ENCODE results near the gene SLX4. TPM values are rescaled to one million over a fixed set of nuclear protein-coding genes. Genes with fewer than 3 reads are reported as not detected.

SLX4 gene
- total and polyA plus RNA-seq, 12 donors, result 1.1 to 4.4 (median 2.9) TPM

DNA sequence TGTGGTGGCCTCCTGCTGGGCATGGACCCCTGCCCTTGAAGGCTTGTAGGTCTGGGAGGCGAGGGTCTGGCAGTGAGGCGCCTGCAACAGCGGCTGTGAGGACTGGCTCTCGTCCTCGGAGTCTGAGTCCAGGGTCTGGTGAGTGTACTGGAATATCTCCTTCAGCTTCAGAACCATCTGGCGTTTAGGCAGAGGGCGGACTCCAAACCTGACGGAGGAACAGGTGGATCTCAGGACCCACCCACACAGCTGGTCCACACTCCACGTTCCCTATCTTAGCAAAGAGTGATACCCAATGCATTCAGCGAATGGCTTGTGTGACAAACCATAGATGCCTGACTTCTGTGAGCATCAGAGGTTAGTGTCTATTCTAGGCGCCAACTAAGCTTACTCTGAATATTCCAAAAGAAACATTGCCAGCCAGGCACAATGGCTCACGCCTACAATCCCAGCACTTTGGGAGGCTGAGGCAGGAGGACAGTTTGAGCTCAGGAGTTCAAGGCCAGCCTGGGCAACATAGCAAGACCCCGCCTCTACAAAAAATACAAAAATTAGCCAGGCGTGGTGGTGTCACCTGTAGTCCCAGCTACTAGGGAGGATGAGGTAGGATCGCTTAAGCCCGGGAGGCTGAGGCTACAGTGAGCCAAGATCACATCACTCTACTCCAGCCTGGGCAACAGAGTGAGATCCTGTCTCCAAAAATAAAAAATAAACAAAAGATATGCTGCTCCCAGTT lies 27.9 kb downstream of the SLX4 start:
- WGBS, 2 donors, result 96 to 98% methylated on average over 16 of the region's 16 CpGs
- DNase-seq, result no peak
- TF ChIP-seq, protein P1, sequence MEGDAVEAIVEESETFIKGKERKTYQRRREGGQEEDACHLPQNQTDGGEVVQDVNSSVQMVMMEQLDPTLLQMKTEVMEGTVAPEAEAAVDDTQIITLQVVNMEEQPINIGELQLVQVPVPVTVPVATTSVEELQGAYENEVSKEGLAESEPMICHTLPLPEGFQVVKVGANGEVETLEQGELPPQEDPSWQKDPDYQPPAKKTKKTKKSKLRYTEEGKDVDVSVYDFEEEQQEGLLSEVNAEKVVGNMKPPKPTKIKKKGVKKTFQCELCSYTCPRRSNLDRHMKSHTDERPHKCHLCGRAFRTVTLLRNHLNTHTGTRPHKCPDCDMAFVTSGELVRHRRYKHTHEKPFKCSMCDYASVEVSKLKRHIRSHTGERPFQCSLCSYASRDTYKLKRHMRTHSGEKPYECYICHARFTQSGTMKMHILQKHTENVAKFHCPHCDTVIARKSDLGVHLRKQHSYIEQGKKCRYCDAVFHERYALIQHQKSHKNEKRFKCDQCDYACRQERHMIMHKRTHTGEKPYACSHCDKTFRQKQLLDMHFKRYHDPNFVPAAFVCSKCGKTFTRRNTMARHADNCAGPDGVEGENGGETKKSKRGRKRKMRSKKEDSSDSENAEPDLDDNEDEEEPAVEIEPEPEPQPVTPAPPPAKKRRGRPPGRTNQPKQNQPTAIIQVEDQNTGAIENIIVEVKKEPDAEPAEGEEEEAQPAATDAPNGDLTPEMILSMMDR (IDR thresholded peaks at IDR 0.05), result no peak

DNA sequence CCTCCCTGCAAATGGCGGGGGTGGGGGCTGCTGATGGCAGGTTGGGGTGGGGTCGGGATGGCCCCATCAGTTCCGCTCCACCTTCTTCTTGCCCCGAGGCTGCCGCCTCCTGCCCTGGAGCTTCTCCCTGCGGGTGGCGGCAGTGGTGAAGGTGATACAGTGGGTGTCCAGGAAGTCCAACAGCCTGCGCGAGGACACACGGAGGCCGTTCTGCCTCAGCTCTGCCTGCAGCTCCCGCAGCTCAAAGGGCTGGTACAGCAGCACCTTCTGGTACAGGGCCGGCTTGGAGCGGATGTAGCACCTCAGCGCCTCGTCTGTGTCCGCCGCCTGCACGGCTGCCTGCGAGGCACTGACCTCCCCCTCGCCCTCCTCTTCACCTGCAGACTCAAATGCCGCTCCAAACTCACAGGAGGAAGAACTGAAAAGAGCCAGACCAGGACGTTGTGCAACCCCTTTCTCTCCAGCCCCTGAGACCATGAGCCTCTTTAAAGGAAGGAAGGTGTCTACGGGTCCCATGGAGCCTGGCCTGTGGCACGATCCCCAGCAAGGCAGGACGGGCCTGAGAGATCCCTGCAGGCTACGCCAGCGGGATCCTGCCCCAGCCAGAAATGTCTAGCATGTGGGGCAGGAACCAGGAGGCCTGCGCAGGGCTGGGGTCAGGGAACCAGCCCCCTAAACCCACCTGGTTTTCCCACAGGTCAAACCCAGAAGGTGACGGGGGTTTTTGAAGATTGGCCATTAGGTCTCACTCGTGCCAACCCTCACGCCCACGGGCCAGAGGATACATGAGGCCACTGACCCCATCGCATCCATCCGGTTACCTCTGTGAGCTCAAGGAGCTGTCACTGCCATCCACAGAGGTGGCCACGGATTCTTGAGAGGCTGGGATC lies 28.9 kb downstream of the SLX4 start:
- Histone ChIP-seq H3K27ac (no peak overlapping the region), H3K4me3 (no peak overlapping the region), H3K27me3 (peaks cover 0 to 14% (median 0%) of the 10 kb centered on the region in 7 donors), H3K9me3 (no peaks in the 10 kb centered on the region), H3K36me3 (peaks cover 0 to 33% (median 4%) of the 10 kb centered on the region in 9 donors), H3K4me1 (peaks cover 0 to 32% (median 0%) of the 10 kb centered on the region in 9 donors)
- TF ChIP-seq, protein P1 (IDR thresholded peaks at IDR 0.05), result no peak
- 94 to 95% methylated on average over 36 of the region's 36 CpGs for WGBS, 2 donors
- no peak for DNase-seq
- ATAC-seq, result peak in 1 of 8 donors; percentile 16
- intact Hi-C loops (cut with DNase I), result no loop called here

More for the DNA sequence above, 27.9 kb downstream of the SLX4 start:
- peaks cover 0 to 4% (median 0%) of the 10 kb centered on the region in 7 donors for H3K27me3 ChIP-seq
- H3K36me3 ChIP-seq, result peaks cover 0 to 39% (median 4%) of the 10 kb centered on the region in 9 donors
- ATAC-seq, result no peak
- peaks cover 0 to 23% (median 0%) of the 10 kb centered on the region in 9 donors for H3K4me1 ChIP-seq
- intact Hi-C loops (cut with DNase I), result no loop called here
- no peaks in the 10 kb centered on the region for H3K9me3 ChIP-seq
- H3K4me3 ChIP-seq, result no peak overlapping the region
- H3K27ac ChIP-seq, result no peak overlapping the region

DNA sequence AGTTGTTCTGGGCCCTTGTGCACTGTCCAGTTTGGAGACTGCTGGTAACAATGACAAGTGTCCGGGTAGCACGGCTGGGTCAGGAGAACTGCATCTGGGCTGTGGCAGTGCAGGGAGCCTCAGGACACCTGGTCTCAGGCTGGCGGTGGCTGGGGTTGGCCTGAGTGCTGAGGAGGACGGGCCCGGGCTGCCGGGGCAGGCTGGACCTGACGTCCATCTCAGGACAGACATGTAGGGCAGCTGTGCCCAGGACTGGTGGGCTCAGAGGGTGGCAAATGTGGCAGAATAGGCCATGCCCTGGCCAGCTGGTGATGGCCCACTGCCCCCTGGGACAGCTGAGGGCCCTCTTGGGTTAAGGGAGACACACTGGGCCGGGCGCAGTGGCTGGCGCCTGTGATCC lies 30.0 kb downstream of the SLX4 start:
- Histone ChIP-seq H3K4me1 (peaks cover 0 to 40% (median 0%) of the 10 kb centered on the region in 9 donors), H3K9me3 (no peaks in the 10 kb centered on the region), H3K4me3 (no peak overlapping the region), H3K27ac (no peak overlapping the region), H3K36me3 (peaks cover 0 to 30% (median 4%) of the 10 kb centered on the region in 9 donors), H3K27me3 (peaks cover 0 to 22% (median 0%) of the 10 kb centered on the region in 7 donors)
- TF ChIP-seq, protein P1 (IDR thresholded peaks at IDR 0.05), result no peak
- DNase-seq, result no peak
- WGBS, 2 donors, result 96% methylated on average over 10 of the region's 10 CpGs
- no peak for ATAC-seq
- intact Hi-C loops (cut with DNase I), result no loop called here

DNA sequence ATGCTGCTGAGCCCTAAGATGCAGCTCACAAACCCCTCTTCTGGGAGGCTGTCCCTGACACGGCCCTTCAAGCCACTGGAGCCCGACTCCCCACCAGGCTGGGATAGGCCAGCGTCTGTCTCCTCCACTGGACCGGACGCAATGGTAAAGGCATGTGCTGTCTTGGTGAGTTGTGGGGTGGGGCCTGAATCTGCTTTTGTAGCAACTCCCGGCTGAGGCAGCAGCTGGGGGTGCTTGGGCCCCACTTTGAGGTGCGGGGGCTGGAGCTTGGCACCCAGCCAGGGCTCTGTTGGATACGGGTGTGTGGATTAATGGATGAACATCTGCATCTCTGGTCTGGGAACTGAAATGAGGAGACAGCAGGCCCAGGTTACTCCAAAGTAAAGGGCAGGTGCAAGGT lies 30.7 kb downstream of the SLX4 start:
- TF ChIP-seq, protein P1 (IDR thresholded peaks at IDR 0.05), result no peak
- Histone ChIP-seq H3K4me3 (no peak overlapping the region), H3K27me3 (peaks cover 0 to 22% (median 0%) of the 10 kb centered on the region in 7 donors), H3K36me3 (peaks cover 0 to 30% (median 4%) of the 10 kb centered on the region in 9 donors), H3K9me3 (no peaks in the 10 kb centered on the region), H3K4me1 (peaks cover 0 to 40% (median 0%) of the 10 kb centered on the region in 9 donors), H3K27ac (no peak overlapping the region)
- no peak for ATAC-seq
- WGBS, 2 donors, result 67 to 73% methylated on average over 8 of the region's 8 CpGs
- no peak for DNase-seq
- intact Hi-C loops (cut with DNase I), result no loop called here
